GM12891 (cell line): ENCODE measurements around the gene EHBP1.

Experiments used
- POLR2A ChIP-seq: IDR thresholded peaks from 2 replicates; pipeline ENCODE4 v1.6.1; 2011; ENCODE audit warnings: low read depth, low read length, control low read depth
- POLR2AphosphoS5 ChIP-seq: IDR thresholded peaks from 2 replicates; pipeline ENCODE4 v1.6.1; 2011; ENCODE audit warnings: low read depth, low read length, control low read depth
- POU2F2 ChIP-seq: IDR thresholded peaks from 2 replicates; pipeline ENCODE4 v1.6.1; 2011; ENCODE audit warnings: low read depth, mild to moderate bottlenecking, control low read depth, low read length, moderate library complexity
- SPI1 ChIP-seq: IDR thresholded peaks from 2 replicates; pipeline ENCODE4 v1.6.1; 2011; ENCODE audit warnings: low read depth, low read length, control low read depth
- TAF1 ChIP-seq: IDR thresholded peaks from 2 replicates; pipeline ENCODE4 v1.6.1; 2011; ENCODE audit warnings: low read depth, low read length, control low read depth

DNA sequence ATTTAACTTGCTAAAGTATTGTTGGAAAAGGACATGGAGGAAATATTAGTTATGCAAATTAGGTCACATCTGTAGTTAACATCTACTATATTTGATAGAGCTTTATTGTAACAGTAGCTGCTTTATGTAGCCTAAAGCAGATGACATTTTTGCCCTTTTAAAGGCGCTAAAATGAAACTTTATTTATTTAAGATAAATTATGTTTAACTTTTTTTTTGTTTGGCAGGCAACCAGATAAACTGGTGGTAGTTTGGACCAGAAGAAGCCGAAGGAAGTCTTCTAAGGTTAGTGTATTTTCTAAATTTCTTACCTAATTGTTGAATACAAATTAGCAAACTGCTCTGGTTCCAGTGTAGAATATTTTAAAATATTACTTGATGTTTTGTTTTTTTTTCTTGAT, 41.7 kb downstream of the EHBP1 start:
- TF ChIP-seq POLR2A (no peak), SPI1 (no peak), TAF1 (no peak), POLR2AphosphoS5 (no peak), POU2F2 (no peak)
